GM12891 (cell line): ENCODE measurements around the gene GLCCI1.
"Not testable (repeated sequence)": the region's sequence is repeated elsewhere in the genome, so short reads cannot be mapped to it uniquely, and the experiment has no call there.

Experiments used
- DNase-seq: peaks from one replicate; pipeline ENCODE4 v3.0.0; 2011; ENCODE audit warnings: low spot score; ENCODE audit not compliant: insufficient read length
- FAIRE-seq: peaks from 2 replicates; lab custom pipeline; 2011; peaks lifted over from hg19 to GRCh38; lab: Jason Lieb, UNC
- PAX5 ChIP-seq: IDR thresholded peaks from 2 replicates; pipeline ENCODE4 v1.6.1; 2011; ENCODE audit warnings: low read length, moderate library complexity, mild to moderate bottlenecking; ENCODE audit not compliant: insufficient read depth, severe bottlenecking
- POLR2A ChIP-seq: IDR thresholded peaks from 2 replicates; pipeline ENCODE4 v1.6.1; 2011; ENCODE audit warnings: low read depth, low read length, control low read depth
- POLR2AphosphoS5 ChIP-seq: IDR thresholded peaks from 2 replicates; pipeline ENCODE4 v1.6.1; 2011; ENCODE audit warnings: low read depth, low read length, control low read depth
- POU2F2 ChIP-seq: IDR thresholded peaks from 2 replicates; pipeline ENCODE4 v1.6.1; 2011; ENCODE audit warnings: low read depth, mild to moderate bottlenecking, control low read depth, low read length, moderate library complexity
- SPI1 ChIP-seq: IDR thresholded peaks from 2 replicates; pipeline ENCODE4 v1.6.1; 2011; ENCODE audit warnings: low read depth, low read length, control low read depth
- TAF1 ChIP-seq: IDR thresholded peaks from 2 replicates; pipeline ENCODE4 v1.6.1; 2011; ENCODE audit warnings: low read depth, low read length, control low read depth

GLCCI1 gene

DNA sequence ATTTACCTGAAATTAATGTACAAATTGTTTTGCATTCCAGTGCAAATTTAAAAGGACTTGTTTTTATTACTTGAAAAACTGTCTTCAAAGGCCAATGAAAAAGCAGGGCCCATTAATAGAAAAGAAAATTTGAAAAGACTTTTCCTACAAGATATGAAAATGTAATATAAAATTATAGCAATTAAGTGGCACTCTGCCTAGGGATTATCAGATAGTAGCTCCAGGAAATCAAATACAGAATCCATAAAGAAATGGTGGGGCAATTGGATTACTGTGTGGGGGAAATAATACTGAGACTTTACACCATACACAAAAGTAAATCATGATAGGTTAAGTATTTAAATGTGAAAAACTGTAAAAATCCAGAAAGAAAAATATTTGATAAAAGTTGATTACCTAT is 89.7 kb downstream of the GLCCI1 start:
- FAIRE-seq: no peak
- TF ChIP-seq POU2F2: no peak
- DNase-seq: no peak

DNA sequence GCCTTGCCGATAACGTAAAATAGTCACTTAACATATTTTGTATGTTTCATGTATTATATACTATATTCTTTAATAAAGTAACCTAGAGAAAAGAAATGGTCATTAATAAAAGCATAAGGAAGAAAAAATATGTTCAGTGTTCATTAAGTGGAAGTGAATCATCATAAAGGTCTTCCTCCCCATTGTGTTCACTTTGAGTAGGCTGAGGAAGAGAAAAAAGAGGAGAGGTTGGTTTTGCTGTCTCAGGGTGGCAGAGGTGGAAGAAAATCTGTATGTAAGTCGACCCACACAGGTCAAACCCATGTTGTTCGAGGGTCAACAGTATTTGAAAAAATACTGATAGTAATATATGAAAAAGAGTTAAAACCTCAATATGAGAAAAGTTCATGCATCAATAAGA is 90.3 kb downstream of the GLCCI1 start:
- DNase-seq (no peak), FAIRE-seq (no peak)
- TF ChIP-seq TAF1 (no peak), PAX5 (no peak), POLR2A (no peak)

DNA sequence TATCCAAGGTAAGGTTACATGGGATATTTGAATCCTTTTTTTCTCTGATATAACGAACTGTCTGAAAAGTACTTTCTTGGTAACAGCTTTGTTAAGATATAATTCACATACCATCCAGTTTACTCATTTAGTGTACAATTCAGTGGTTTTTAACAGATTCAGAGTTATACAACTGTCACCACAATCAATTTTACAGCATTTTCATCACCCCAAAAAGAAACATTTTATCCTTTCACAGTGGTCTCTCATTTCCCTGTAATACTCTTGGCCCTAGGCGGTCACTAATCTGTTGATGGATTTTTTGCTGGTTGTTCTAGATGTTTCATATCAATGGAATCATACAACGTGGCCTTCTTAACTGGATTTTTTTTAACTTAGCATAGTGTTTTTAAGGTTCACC is 91.6 kb downstream of the GLCCI1 start:
- no peak for DNase-seq
- no peak for TF ChIP-seq TAF1
- TF ChIP-seq POLR2AphosphoS5: no peak
- TF ChIP-seq POU2F2: no peak
- TF ChIP-seq POLR2A: no peak
- TF ChIP-seq PAX5: no peak
- TF ChIP-seq SPI1: no peak
- FAIRE-seq: no peak

DNA sequence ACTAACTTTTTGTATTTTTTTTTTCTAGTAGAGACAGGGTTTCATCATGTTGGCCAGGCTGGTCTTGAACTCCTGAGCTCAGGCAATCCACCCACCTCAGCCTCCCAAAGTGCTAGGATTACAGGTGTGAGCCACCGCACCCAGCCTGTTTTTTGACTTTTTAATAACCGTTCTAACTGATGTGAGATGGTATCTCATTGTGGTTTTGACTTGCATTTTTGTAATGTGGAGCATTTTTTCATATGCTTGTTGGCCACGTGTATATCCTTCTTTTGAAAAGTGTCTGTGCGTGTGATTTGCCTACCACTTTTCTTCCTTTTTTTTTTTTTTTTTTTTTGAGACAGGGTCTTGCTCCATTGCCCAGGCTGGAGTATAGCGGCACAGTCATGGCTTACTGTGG is 94.7 kb downstream of the GLCCI1 start:
- FAIRE-seq, DNase-seq: not testable (repeated sequence)

DNA sequence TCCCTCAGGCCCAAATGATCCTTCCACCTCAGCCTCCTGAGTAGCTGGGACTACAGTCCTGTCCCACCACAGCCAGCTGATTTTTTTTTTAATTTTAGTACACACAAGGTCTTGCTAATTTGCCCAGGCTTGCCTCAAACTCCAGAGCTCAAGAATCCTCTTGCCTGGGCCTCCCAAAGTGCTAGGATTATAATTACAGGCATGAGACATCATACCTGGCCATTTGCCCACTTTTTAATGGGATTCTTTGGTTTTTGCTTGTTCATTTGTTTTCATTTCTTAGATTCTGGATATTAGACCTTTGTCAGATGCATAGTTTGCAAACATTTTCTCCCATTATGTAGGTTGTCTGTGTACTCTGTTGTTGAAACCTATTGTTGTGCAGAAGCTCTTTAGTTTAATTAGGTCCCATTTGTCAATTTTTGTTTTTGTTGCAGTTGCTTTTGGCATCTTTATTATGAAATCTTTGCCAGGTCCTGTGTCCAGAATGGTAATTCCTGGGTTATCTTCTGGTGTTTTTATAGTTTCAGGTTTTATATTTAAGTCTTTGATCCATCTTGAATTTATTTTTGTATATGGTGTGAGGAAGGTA is 95.2 kb downstream of the GLCCI1 start:
- DNase-seq: no peak
- FAIRE-seq: no peak
- no peak for TF ChIP-seq POLR2AphosphoS5
- no peak for TF ChIP-seq TAF1
- no peak for TF ChIP-seq SPI1
- no peak for TF ChIP-seq POLR2A
- TF ChIP-seq POU2F2: no peak

DNA sequence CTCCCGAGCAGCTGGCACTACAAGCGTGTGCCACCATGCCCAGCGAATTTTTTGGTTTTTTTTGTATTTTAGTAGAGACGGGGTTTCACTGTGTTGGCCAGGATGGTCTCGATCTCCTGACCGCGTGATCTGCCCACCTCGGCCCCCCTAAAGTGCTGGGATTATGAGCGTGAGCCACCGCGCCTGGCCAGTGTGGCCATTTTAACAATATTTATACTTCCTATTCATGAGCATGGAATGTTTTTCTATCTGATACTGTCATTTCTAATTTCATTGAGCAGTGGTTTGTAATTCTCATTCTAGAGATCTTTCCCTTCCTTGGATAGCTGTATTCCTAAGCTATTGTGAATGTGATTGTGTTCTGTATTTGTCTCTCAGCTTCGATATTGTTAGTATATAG is 96.2 kb downstream of the GLCCI1 start:
- DNase-seq (no peak), FAIRE-seq (no peak)
- TF ChIP-seq TAF1: no peak
- TF ChIP-seq POLR2A: no peak
- no peak for TF ChIP-seq POLR2AphosphoS5
- TF ChIP-seq POU2F2: no peak
- TF ChIP-seq PAX5: no peak
- no peak for TF ChIP-seq SPI1

DNA sequence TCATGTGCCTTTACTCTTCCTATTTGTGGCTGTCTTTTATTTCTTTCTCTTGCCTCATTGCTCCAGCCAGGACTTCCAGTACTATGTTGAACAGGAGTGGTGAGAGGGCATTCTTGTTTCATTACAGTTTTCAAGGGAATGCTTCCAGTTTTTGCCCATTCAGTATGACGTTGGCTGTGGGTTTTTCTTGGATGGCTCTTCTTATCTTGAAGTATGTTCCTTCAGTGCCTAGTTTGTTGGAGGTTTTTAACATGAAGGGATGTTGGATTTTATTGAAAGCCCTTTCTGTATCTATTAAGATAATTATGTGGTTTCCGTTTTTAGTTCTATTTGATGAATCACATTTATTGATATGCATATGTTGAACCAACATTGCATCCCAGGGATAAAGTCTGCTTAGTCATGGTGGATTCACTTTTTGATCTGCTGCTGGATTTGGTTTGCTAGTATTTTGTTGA is 96.8 kb downstream of the GLCCI1 start:
- TF ChIP-seq SPI1: no peak
- TF ChIP-seq POLR2A: no peak
- TF ChIP-seq TAF1: no peak
- no peak for TF ChIP-seq POU2F2
- TF ChIP-seq PAX5: no peak
- no peak for TF ChIP-seq POLR2AphosphoS5
- FAIRE-seq: no peak
- no peak for DNase-seq

DNA sequence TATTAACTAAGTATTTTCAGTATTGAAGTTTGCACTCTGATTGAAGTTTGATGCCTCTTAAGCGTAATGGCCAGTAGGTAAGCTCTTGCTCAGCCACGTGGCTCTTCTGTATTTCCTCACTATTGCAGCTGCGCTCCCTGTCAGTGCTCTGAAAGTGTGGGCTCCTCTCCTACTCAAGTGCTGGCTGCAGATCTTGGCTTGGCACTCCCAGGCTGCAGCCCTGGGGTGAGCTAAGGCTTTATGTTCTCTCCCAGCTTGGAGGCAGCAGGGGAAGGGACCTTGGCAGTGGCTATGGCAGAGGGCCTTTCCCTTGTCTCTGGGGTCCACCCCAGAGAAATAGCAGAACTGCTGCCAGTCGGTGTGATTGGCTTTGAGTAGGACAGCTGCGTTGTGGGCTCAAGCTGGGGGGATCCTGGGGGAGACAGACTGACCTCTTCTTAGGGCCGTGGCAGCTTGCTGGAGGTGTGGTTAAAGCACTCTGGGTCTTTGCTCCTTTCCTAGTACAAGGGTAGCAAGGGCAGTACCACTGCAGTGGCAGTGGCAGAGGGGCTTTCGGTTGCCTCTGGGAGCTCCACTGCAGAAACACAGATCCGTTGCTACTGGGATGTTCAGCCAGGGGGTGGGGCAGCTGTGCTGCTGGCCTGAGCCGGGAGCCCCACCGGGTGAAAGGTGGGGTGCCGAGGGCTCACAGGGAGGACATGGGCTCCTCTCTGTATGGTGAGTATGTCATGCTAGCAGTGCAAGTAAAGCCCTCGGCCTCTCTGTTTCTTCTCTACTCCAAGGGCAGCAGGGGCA is 100.5 kb downstream of the GLCCI1 start:
- FAIRE-seq: no peak
- DNase-seq: no peak
- TF ChIP-seq POU2F2 (no peak), POLR2AphosphoS5 (no peak), SPI1 (no peak), TAF1 (no peak), PAX5 (no peak), POLR2A (no peak)

DNA sequence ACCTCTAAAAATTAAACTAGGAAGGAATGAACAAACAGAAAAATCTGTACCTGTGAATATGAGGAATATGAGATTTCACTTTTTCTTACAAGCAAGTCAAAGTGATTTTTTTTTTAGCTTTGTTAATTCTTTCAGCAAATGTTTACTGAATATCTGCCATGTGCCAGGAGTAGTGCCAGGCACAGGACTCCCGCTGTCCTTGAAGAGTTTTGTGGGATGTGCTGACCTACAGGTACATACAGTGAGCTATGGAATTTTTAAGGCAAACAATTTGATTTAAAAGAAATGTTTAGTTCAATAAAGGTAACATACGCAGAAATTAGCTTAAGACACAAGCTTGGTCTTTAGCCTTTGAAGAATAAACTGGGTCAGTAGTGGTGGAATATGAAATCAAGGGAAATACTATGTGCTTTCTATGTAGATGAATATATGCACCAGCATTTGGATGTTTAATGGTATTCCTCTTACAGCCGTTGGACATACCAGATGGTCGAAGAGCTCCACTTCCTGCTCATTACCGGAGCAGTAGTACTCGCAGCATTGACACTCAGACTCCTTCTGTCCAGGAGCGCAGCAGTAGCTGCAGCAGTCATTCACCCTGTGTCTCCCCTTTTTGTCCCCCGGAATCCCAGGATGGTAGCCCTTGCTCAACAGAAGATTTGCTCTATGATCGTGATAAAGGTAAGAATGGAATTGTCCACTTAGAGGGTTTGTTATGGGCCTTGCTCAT is 102.0 kb downstream of the GLCCI1 start:
- DNase-seq (no peak), FAIRE-seq (no peak)
- TF ChIP-seq POLR2A (no peak), PAX5 (no peak), TAF1 (no peak), POU2F2 (no peak), POLR2AphosphoS5 (no peak), SPI1 (no peak)

DNA sequence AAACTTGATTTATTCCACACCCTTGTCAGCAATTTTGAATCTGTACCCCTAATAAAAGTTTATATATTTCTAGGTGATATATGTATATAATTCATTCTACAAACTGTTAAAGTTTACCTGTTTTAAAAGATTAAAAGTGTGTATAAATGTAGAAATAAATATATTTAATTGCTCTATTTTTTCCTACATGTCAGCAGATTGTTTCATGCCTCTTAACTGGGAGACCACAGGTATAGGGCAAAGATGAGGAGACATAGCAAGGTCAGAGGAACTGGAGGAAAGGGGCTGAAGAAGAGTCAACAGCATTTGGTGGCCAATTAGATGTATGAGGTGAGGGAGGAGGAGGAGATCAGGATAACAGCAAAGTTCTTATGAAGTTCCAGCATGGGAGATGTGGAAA is 109.8 kb downstream of the GLCCI1 start:
- no peak for FAIRE-seq
- DNase-seq: no peak

More for the DNA sequence above, 109.8 kb downstream of the GLCCI1 start:
- no peak for TF ChIP-seq PAX5
- no peak for TF ChIP-seq POU2F2
- TF ChIP-seq POLR2A: no peak
- TF ChIP-seq SPI1: no peak
- TF ChIP-seq TAF1: no peak
- no peak for TF ChIP-seq POLR2AphosphoS5
